Inflammatory macrophage treated with lipopolysaccharide for 4 hours (primary cell): ENCODE measurements around the gene GSK3B.
"Not testable (repeated sequence)": the region's sequence is repeated elsewhere in the genome, so short reads cannot be mapped to it uniquely, and the experiment has no call there.

ENCODE experiments used
- DNase-seq: peaks from one replicate; pipeline ENCODE4 v3.0.0-alpha.2; 2020

Gene GSK3B

DNA sequence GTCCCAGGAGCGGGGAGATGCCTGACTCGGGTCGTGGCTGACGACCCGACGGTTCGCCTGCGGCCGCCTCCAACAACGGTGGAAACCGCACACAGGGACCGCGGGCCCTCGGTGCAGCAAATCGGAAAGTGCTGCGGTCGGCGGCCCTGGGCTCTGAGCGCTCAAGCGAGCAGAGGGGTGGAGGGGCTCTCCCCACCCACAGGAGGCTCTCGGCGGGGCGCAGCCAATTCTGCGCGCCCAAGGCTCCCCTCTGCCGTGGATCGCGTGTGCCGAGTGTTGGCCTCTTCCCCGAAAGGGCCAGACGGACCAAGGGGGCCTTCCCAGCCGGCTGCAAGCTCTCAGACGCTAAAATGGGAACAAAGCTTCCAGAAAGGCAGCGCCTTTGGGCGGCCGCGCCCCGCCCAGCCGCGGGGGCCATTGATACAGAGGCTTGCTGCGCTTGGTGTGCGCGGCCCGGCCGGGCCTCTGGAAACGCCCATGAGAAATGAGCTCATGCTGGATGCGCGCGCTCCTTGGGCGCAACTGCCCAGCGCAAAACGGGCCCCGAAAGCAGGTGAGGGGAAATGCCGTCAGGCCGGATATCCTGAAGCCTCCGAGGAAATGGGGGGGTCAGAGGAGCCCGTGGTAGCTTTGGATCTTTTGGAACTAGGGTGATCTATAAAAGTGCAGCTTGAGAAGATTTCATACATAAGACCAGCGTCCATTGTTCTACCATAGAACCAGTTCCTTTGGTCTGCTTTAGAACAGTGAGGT lies 1.2 kb upstream of the GSK3B start:
- DNase-seq, result peak; percentile 93

DNA sequence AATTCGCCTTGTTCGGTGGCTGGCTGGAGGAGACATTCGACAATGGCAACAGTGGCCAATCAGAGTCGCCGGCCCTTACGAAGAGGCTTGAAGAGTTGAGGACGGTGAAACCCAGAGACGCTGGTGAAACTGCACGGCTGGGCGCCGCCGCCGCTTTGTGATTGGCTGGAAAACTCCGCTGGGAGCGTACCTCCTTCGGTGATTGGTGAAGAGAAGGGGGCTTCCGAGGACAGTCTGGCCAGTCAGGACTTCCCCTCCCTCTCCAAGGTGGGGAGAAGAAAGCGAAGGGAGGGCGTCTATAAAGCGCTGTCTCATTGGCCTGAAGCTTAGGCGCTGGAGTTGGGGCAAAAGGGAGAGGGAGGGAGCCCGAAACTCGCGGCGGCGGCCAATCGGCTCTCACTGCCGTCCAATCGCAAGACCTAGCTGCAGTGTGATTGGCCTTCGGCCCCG lies 554 bp upstream of the GSK3B start:
- peak; percentile 100 for DNase-seq

GRCh38 chr3:120093119-120093910 lies 932 bp downstream of the GSK3B start:
- DNase-seq, result no peak

- DNase-seq, result no peak
These were observed 1.8 kb downstream of the GSK3B start for GRCh38 chr3:120092474-120092873.

- no peak for DNase-seq
These were observed 3.8 kb downstream of the GSK3B start for GRCh38 chr3:120090422-120090821.

DNA sequence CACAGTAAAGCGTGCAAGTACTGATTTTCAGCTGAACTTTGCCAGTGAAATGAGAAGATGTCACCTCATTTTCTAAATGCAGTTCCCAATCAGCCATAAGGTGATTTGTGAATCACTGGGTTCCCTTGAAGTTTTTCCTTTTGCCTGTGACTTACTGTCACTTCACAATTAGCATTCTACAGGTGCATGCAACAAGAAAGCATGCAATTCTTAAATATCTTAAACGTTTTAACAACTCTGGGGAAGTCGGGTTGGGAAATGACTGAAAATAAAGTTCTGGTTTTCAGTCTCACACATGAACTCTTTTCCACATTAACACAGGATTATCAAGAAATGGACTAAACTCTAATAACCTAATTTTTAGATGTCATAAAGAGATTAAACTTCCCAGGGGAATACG lies 5.2 kb downstream of the GSK3B start:
- no peak for DNase-seq

DNA sequence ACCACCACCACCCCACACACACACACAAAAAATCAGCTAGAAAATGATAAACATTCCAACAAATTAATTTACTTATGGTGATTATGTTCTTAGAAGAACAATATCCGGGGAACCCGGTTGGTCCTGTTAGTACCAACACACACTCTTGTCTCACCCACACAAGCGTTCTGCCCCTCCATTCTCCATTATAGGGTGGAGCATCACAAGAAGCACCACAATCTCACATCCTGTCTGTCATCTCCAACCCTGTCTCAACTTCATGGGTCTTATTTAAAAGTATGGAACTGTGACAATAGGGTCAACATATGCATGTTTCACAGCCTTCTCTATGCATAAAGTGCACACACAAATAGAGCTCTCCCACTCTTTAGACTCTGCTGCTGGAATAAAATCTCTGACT lies 5.6 kb downstream of the GSK3B start:
- no peak for DNase-seq

- DNase-seq, result no peak
These were observed 12.5 kb downstream of the GSK3B start for GRCh38 chr3:120081719-120082118.

DNA sequence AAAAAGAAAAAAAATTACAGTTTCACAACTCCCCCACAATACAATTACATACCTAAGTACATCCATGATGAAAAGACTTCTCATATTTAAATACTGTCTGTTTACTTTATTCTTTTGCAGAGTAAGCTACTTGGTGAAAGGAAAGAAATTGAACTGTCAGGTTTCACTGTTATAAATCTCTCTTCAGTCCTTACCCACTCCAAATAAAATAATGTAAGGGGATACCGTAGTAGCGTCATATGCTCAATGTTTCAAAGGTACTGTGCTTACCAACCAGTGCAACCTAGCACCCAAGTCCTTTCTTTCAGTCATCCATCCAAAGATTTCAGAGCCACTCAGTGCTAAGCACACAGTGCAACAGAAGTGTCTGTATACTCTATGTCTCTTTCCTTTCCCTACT lies 13.4 kb downstream of the GSK3B start:
- no peak for DNase-seq

DNA sequence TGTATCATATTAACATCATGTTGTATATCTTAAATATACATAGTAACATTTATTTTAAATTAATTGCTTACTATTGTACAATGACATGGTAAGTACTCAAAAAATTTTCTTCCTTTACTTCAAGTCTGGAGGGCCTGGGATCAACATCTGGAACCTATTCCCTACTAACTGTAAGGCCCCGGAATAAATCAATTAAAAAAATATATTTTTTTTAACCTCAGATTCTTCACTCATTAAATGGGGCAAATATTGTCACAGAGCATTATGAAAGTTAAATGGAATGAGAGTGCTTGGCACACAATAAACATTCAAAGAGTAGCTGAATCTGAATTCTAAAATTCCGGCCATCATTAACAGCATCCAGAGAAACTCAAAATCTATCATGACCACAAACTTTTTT lies 16.5 kb downstream of the GSK3B start:
- DNase-seq, result no peak

DNA sequence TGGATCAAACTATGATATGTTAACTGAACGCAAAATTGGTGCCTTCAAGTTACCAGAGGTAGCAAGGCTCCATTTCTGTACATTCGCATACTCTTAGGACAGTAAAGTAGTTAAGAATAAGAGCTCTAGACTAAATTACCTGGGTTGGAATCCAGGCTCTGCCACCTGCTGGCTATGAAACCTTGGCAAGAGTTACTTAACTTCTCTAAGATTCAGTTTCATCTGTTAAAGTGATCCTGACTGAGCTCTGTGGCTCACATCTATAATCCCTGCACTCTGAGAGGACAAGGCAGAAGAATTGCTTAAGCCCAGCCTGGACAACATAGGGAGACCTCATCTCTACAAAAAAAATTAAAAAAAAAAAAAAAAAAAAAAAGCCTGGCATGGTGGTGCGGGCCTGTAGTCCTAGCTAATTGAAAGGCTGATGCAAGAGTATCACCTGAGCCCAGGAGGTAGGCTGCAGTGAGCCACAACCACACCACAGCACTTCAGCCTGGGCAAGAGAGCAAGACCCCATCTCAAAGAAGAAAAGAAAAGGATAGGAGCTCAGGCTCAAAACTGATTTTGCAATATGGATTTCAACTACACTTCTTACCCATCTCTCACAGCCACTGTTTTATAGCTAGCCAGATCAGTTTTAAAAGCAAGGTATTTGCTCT lies 21.3 kb downstream of the GSK3B start:
- DNase-seq, result no peak

DNA sequence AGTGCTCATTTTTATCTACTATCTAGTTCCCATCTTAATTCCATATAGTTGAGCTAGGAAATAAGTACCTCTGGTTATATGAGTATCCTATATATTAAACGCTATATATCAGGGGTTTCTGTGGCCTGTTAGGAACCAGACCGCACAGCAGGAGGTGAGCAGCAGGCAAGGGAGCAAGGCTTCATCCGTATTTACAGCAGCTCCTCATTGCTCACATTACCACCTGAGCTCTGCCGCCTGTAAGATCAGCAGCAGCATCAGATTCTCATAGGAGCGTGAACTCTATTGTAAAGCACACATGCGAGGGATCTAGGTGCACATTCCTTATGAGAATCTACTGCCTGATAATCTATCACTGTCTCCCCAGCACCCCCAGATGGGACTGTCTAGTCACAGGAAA lies 23.0 kb downstream of the GSK3B start:
- no peak for DNase-seq

GRCh38 chr3:120070263-120070981 lies 23.8 kb downstream of the GSK3B start:
- no peak for DNase-seq

DNA sequence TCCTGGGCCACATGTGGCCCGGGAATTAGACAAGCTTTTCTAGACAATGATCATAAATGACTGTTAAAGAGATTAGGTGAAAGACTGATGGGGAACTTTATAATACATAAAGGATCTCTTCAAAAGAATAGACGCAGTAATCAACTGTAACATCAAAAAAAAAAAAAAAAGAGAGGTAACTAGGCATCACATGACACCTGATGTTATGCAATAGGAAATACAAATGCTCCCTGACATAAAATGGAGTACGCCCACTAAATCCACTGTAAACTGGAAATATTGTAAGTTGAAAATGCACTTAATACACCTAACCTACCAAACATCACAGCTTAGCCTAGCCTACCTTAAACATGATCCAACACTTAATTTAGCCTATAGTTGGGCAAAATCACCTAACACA lies 27.2 kb downstream of the GSK3B start:
- no peak for DNase-seq

DNA sequence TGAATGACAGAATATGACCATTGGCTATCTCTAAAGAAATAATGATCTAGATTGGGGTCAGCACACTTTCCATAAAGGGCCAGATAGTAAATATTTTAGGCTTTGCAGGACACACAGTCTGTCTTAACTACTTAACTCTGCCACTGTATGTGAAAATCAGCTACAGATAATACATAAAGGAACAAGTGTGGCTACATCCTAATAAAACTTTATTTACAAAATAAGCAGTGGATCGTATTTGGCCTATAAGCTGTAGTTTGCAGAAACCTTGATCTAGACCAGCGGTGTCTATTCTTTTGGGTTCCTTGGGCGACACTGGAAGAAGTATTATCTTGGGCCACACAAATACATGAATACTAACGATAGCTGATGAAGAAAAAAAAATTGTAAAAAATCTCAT lies 27.6 kb downstream of the GSK3B start:
- DNase-seq, result no peak

- DNase-seq, result no peak
These were observed 29.6 kb downstream of the GSK3B start for GRCh38 chr3:120064641-120065040.

- DNase-seq, result no peak
These were observed 31.8 kb downstream of the GSK3B start for GRCh38 chr3:120062474-120062873.

DNA sequence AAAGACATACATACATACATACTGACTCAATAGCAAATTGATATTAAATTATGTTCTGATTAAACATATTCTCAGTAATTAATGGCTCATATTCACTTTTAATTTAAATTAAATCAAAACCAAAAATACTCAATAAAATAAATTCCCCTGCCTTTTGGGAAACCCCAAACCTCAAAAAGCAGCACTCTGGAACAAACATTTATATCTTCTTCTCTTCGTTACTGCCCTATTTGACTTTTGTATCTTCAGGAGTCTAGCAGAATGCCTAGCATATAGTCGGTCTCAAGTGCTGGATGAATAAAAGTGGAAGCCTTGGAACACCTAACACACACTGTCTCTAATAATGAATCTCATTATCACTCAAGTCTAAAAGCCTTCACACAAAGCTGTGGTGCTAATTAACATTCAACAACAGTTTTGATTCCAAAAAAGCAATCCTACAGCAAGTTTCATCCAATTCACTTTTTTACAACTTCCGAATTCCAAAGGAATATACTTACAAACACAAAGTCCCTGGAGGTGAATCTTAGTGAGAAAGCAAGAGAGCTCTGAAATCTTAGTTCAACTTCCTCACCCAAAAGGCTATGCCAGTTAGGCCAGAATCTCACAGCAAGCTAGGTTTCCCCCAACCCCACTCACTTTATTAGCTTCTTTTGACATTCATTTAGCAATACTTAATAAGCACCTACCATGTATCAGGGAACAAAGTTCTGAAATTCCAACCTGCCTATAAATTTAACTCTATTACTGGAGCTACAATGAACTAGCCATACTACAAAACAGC lies 35.0 kb downstream of the GSK3B start:
- DNase-seq, result no peak

DNA sequence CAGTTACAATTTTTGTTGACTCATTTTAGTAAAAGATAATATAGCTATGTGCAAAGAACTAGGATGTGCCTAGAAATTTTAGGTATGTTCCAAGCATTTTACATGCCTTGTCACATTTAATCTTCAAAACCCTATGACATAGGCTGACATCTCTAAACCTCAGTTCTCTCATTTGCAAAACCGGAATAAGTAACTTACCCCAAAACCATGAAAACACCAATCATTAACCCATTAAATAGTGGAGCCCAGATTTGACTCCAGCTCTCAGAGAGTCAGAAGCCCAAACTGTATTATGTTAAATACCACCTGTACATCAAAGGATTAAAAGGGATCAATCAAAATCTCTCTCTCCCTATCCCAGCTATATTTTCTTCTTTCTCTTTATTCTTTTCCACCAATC lies 36.6 kb downstream of the GSK3B start:
- DNase-seq, result no peak

DNA sequence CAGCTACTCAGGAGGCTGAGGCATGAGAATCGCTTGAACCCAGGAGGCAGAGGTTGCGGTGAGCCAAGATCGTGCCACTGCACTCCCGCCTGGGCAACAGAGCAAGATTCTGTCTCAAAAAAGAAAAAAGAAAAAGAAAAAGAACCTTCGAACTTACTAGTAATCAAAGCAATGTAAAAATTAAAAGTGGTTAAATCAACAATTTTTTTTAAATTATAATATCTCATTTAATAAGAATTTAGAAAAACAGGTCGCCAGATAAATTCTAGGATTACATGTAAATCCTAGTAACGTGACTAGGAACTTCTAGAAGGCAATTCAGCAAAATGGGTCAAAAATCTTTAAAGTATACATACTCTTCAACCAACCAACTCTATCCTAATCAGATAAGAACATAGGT lies 37.2 kb downstream of the GSK3B start:
- DNase-seq, result no peak

DNA sequence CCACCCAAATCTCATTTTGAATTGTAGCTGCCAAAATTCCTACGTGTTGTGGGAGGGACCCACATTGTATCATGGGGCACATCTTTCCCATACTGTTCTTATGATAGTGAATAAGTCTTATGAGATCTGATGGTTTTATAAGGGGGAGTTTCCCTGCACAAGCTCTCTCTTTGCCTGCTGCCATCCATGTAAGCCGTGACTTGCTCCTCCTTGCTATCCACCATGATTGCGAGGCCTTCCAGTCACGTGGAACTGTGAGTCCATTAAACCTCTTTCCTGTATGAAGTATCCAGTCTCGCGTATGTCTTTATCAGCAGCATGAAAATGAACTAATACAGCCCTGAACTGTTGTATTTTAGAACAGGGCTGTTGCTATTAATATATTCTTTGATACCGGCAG lies 40.6 kb downstream of the GSK3B start:
- not testable (repeated sequence) for DNase-seq

DNA sequence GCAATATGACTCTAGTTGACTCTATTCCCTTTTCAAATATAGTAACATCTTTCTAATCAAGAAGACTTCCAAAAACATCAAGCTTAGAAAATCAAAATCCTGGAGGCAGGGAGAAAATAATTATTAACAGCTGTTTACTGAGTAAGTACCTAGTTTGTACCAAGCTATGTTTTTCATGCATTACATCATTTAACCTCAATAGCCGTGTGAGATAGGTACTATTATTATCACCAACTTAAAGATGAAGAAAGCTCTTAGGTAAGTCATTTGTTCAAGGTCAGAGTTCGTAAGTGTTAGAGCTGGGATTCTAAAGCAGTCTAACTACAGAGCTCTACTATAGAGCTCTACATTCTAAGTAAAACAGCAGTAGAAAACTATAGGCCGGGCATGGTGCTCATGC lies 41.6 kb downstream of the GSK3B start:
- DNase-seq, result no peak
